HEK293 (cell line): ENCODE results near the gene KLC4.

Source experiments
- YY2 ChIP-seq: fragments of 450-650 bp; formaldehyde crosslinking; IDR thresholded peaks from 2 replicates; pipeline ENCODE4 v1.5.1; 2016; ENCODE audit warnings: missing biosample characterization, missing genetic modification characterization
- ZBTB21 ChIP-seq: fragments of 450-650 bp; formaldehyde crosslinking; IDR thresholded peaks from 2 replicates; pipeline ENCODE4 v1.5.1; 2017; ENCODE audit warnings: missing biosample characterization, missing genetic modification characterization
- ZEB2 ChIP-seq: fragments of 450-650 bp; formaldehyde crosslinking; IDR thresholded peaks from 2 replicates; pipeline ENCODE4 v1.5.1; 2016; ENCODE audit warnings: missing biosample characterization, missing genetic modification characterization
- ZFHX2 ChIP-seq: fragments of 450-650 bp; formaldehyde crosslinking; conservative IDR thresholded peaks from 2 replicates; pipeline ENCODE4 v1.5.1; 2016; ENCODE audit warnings: missing biosample characterization, missing genetic modification characterization
- ZFP3 ChIP-seq: fragments of 450-650 bp; formaldehyde crosslinking; IDR thresholded peaks from 2 replicates; pipeline ENCODE4 v1.5.1; 2016; ENCODE audit warnings: low read depth, missing biosample characterization, missing genetic modification characterization
- ZFP41 ChIP-seq: fragments of 450-650 bp; formaldehyde crosslinking; IDR thresholded peaks from 2 replicates; pipeline ENCODE4 v1.5.1; 2016; ENCODE audit warnings: missing biosample characterization, missing genetic modification characterization, borderline replicate concordance
- ZNF121 ChIP-seq: fragments of 450-650 bp; formaldehyde crosslinking; IDR thresholded peaks from 2 replicates; pipeline ENCODE4 v1.5.1; 2016; ENCODE audit warnings: missing biosample characterization, missing genetic modification characterization
- ZNF175 ChIP-seq: fragments of 450-650 bp; formaldehyde crosslinking; IDR thresholded peaks from 2 replicates; pipeline ENCODE4 v1.5.1; 2016; ENCODE audit warnings: missing biosample characterization, missing genetic modification characterization
- ZNF221 ChIP-seq: fragments of 450-650 bp; formaldehyde crosslinking; IDR thresholded peaks from 2 replicates; pipeline ENCODE4 v1.5.1; 2017; ENCODE audit warnings: missing biosample characterization, missing genetic modification characterization, borderline replicate concordance
- ZNF239 ChIP-seq: fragments of 450-650 bp; formaldehyde crosslinking; IDR thresholded peaks from 2 replicates; pipeline ENCODE4 v1.5.1; 2016; ENCODE audit warnings: missing biosample characterization, missing genetic modification characterization
- ZNF350 ChIP-seq: fragments of 450-650 bp; formaldehyde crosslinking; IDR thresholded peaks from 2 replicates; pipeline ENCODE4 v1.5.0; 2017; ENCODE audit warnings: missing biosample characterization, mild to moderate bottlenecking, missing genetic modification characterization
- ZNF362 ChIP-seq: fragments of 450-650 bp; formaldehyde crosslinking; IDR thresholded peaks from 2 replicates; pipeline ENCODE4 v1.5.1; 2016; ENCODE audit warnings: missing biosample characterization, missing genetic modification characterization
- ZNF37A ChIP-seq: fragments of 450-650 bp; IDR thresholded peaks from 2 replicates; pipeline ENCODE4 v1.5.1; 2018; ENCODE audit warnings: missing biosample characterization, missing genetic modification characterization
- ZNF394 ChIP-seq: fragments of 450-650 bp; formaldehyde crosslinking; IDR thresholded peaks from 2 replicates; pipeline ENCODE4 v1.5.1; 2016; ENCODE audit warnings: missing biosample characterization, missing genetic modification characterization, mild to moderate bottlenecking, moderate library complexity, borderline replicate concordance
- ZNF558 ChIP-seq: fragments of 450-650 bp; formaldehyde crosslinking; IDR thresholded peaks from 2 replicates; pipeline ENCODE4 v1.5.1; 2016; ENCODE audit warnings: missing biosample characterization, missing genetic modification characterization
- ZNF561 ChIP-seq: fragments of 450-650 bp; IDR thresholded peaks from 2 replicates; pipeline ENCODE4 v1.5.1; 2018; ENCODE audit warnings: missing biosample characterization, missing genetic modification characterization, borderline replicate concordance
- ZNF623 ChIP-seq: fragments of 450-650 bp; formaldehyde crosslinking; IDR thresholded peaks from 2 replicates; pipeline ENCODE4 v1.5.1; 2016; ENCODE audit warnings: missing biosample characterization, missing genetic modification characterization
- ZNF629 ChIP-seq: fragments of 450-650 bp; formaldehyde crosslinking; IDR thresholded peaks from 2 replicates; pipeline ENCODE4 v1.5.1; 2017; ENCODE audit warnings: missing biosample characterization, missing genetic modification characterization
- ZNF660 ChIP-seq: fragments of 450-650 bp; IDR thresholded peaks from 2 replicates; pipeline ENCODE4 v1.5.1; 2018; ENCODE audit warnings: missing biosample characterization, mild to moderate bottlenecking, missing genetic modification characterization
- ZNF664 ChIP-seq: fragments of 450-650 bp; formaldehyde crosslinking; IDR thresholded peaks from 2 replicates; pipeline ENCODE4 v1.5.1; 2016; ENCODE audit warnings: missing biosample characterization, missing genetic modification characterization
- ZNF837 ChIP-seq: fragments of 450-650 bp; formaldehyde crosslinking; IDR thresholded peaks from 2 replicates; pipeline ENCODE4 v1.5.1; 2016; ENCODE audit warnings: missing biosample characterization, missing genetic modification characterization
- TF ChIP-seq, protein P1 (sequence below): fragments of 450-650 bp; formaldehyde crosslinking; IDR thresholded peaks from 2 replicates; pipeline ENCODE4 v1.5.1; 2016; ENCODE audit warnings: missing biosample characterization, missing genetic modification characterization
- TF ChIP-seq, protein P2 (sequence below): fragments of 450-650 bp; IDR thresholded peaks from 2 replicates; pipeline ENCODE4 v1.5.1; 2018; ENCODE audit warnings: missing biosample characterization, missing genetic modification characterization
- TF ChIP-seq, protein P3 (sequence below): fragments of 450-650 bp; formaldehyde crosslinking; IDR thresholded peaks from 2 replicates; pipeline ENCODE4 v1.5.1; 2016; ENCODE audit warnings: missing biosample characterization, missing genetic modification characterization
- TF ChIP-seq, protein P4 (sequence below): fragments of 450-650 bp; formaldehyde crosslinking; IDR thresholded peaks from 2 replicates; pipeline ENCODE4 v1.5.1; 2016; ENCODE audit warnings: missing biosample characterization, missing genetic modification characterization, borderline replicate concordance

The KLC4 gene

DNA sequence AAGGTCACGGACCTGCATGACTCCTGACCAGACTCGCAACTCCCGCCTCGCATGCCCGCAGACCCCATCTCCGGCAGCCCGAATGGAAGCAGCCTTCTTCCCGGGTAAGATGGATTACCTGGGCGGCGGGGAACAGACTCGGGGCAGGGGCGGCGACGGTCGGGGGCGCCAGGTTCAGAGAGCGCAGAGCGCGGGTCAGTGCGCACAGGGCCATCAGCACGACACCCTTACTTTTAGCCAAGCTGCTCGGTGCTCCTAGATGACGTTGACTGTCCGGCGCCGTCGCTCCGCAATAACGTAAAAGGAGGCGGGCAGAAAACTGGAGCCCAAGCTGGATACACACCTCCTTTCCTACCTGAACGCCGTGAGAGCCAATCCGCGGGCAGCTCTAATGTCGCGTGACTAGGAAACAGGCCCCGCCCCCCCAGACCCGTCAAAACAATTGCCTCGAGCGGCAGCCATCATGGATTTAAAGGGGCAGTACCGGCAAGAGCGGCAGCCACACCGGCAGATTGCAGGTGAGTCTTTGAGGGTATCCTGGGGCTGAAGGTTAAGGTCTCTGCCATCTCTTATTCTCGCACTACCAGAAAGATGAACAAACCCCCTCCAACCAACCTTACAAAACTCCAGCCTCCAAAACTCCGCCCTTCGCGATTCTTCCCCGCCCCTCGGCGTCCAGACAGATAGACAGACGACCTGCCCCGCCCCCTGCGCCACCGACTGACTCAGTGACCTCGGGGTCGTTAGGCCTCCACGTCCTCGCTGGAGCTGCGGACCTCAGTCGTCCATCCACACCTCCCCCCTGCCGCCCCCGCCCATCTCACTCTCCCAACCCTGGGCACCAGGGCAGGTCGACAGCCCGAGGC is at the start of gene KLC4, which contains the start of gene MRPL2 (continued):
- TF ChIP-seq, protein P1, sequence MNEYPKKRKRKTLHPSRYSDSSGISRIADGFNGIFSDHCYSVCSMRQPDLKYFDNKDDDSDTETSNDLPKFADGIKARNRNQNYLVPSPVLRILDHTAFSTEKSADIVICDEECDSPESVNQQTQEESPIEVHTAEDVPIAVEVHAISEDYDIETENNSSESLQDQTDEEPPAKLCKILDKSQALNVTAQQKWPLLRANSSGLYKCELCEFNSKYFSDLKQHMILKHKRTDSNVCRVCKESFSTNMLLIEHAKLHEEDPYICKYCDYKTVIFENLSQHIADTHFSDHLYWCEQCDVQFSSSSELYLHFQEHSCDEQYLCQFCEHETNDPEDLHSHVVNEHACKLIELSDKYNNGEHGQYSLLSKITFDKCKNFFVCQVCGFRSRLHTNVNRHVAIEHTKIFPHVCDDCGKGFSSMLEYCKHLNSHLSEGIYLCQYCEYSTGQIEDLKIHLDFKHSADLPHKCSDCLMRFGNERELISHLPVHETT = peak; percentile 67; the same call in 1 of the 2 replicates
- TF ChIP-seq ZNF664 (tag by site-specific recombination) (no peak), ZNF37A (tag by site-specific recombination) (no peak), YY2 (peak; percentile 74), ZNF394 (tag by site-specific recombination) (no peak; the same call in 1 of the 2 replicates), ZNF239 (tag by site-specific recombination) (0 out of 2 replicates have a peak, but pooled peaks have one; percentile 43), ZNF221 (tag by site-specific recombination) (peak; percentile 75; the same call in 1 of the 2 replicates), ZNF629 (tag by site-specific recombination) (peak; percentile 87), ZNF175 (no peak), ZNF121 (peak; percentile 42; the same call in 1 of the 2 replicates), ZBTB21 (tag by site-specific recombination) (peak; percentile 81), ZEB2 (peak; percentile 44; the same call in 1 of the 2 replicates), ZNF362 (tag by site-specific recombination) (no peak), ZNF558 (tag by site-specific recombination) (no peak), ZNF561 (tag by site-specific recombination) (0 out of 2 replicates have a peak, but pooled peaks have one; percentile 11), ZNF350 (tag by site-specific recombination) (no peak), ZFHX2 (tag by site-specific recombination) (0 out of 2 replicates have a peak, but pooled peaks have one; percentile 9), ZFP3 (tag by site-specific recombination) (no peak), ZNF660 (tag by site-specific recombination) (peak; percentile 73; the same call in 1 of the 2 replicates), ZNF837 (no peak), ZFP41 (tag by site-specific recombination) (no peak), ZNF623 (no peak)
- TF ChIP-seq, protein P2, sequence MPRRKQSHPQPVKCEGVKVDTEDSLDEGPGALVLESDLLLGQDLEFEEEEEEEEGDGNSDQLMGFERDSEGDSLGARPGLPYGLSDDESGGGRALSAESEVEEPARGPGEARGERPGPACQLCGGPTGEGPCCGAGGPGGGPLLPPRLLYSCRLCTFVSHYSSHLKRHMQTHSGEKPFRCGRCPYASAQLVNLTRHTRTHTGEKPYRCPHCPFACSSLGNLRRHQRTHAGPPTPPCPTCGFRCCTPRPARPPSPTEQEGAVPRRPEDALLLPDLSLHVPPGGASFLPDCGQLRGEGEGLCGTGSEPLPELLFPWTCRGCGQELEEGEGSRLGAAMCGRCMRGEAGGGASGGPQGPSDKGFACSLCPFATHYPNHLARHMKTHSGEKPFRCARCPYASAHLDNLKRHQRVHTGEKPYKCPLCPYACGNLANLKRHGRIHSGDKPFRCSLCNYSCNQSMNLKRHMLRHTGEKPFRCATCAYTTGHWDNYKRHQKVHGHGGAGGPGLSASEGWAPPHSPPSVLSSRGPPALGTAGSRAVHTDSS (tag by site-specific recombination) = no peak
- TF ChIP-seq, protein P3, sequence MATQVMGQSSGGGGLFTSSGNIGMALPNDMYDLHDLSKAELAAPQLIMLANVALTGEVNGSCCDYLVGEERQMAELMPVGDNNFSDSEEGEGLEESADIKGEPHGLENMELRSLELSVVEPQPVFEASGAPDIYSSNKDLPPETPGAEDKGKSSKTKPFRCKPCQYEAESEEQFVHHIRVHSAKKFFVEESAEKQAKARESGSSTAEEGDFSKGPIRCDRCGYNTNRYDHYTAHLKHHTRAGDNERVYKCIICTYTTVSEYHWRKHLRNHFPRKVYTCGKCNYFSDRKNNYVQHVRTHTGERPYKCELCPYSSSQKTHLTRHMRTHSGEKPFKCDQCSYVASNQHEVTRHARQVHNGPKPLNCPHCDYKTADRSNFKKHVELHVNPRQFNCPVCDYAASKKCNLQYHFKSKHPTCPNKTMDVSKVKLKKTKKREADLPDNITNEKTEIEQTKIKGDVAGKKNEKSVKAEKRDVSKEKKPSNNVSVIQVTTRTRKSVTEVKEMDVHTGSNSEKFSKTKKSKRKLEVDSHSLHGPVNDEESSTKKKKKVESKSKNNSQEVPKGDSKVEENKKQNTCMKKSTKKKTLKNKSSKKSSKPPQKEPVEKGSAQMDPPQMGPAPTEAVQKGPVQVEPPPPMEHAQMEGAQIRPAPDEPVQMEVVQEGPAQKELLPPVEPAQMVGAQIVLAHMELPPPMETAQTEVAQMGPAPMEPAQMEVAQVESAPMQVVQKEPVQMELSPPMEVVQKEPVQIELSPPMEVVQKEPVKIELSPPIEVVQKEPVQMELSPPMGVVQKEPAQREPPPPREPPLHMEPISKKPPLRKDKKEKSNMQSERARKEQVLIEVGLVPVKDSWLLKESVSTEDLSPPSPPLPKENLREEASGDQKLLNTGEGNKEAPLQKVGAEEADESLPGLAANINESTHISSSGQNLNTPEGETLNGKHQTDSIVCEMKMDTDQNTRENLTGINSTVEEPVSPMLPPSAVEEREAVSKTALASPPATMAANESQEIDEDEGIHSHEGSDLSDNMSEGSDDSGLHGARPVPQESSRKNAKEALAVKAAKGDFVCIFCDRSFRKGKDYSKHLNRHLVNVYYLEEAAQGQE = no peak
- TF ChIP-seq, protein P4, sequence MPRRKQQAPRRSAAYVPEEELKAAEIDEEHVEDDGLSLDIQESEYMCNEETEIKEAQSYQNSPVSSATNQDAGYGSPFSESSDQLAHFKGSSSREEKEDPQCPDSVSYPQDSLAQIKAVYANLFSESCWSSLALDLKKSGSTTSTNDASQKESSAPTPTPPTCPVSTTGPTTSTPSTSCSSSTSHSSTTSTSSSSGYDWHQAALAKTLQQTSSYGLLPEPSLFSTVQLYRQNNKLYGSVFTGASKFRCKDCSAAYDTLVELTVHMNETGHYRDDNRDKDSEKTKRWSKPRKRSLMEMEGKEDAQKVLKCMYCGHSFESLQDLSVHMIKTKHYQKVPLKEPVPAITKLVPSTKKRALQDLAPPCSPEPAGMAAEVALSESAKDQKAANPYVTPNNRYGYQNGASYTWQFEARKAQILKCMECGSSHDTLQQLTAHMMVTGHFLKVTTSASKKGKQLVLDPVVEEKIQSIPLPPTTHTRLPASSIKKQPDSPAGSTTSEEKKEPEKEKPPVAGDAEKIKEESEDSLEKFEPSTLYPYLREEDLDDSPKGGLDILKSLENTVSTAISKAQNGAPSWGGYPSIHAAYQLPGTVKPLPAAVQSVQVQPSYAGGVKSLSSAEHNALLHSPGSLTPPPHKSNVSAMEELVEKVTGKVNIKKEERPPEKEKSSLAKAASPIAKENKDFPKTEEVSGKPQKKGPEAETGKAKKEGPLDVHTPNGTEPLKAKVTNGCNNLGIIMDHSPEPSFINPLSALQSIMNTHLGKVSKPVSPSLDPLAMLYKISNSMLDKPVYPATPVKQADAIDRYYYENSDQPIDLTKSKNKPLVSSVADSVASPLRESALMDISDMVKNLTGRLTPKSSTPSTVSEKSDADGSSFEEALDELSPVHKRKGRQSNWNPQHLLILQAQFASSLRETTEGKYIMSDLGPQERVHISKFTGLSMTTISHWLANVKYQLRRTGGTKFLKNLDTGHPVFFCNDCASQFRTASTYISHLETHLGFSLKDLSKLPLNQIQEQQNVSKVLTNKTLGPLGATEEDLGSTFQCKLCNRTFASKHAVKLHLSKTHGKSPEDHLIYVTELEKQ = 0 out of 2 replicates have a peak, but pooled peaks have one; percentile 4
